ENCODE data around the gene BCL3. TPM values are rescaled to one million over a fixed set of nuclear protein-coding genes. Genes with fewer than 3 reads are reported as not detected.

BCL3 gene
- total and polyA plus RNA-seq, 2 of the 13 experiments (the other 11 are each of a cell fraction or from before 2014, with no cell fraction given) = 2.3 to 4.0 TPM

- ChIA-PET POLR2A (interaction anchor here (1.3 to 3.5 kb wide), 4 partner anchors 14 to 44 kb away, joined by 3 to 45 read pairs (median 24); no protein-coding TSS in a partner anchor), CTCF (ENCODE audit: low intra/inter-chr PET ratio, low total read pairs) (interaction anchor here (3.5 kb wide), 1 partner anchor 44 kb away, joined by 50 read pairs; no protein-coding TSS in a partner anchor)
- DNase-seq (ENCODE audit: low spot score) (peak; percentile 39), ATAC-seq (no peak), FAIRE-seq (no peak)
- Histone ChIP-seq H3K9me3 (ENCODE audit: low read length) (no peaks in the 10 kb centered on the region), H3K79me2 (ENCODE audit: insufficient read depth, low read length) (no peaks in the 10 kb centered on the region), H3K9ac (ENCODE audit: insufficient read depth, low read depth, low read length) (no peak overlapping the region), H3K4me3 (replicated peaks in 1 of 3; ENCODE audit: insufficient read depth in 1 of 3, low read depth in 2 of 3, low read length in 3 of 3) (no peak overlapping the region), H3K27ac (ENCODE audit: extremely low read length, insufficient read depth, low read length) (peak overlapping the region; percentile 54), H3K4me1 (ENCODE audit: insufficient read depth, low read length) (peaks cover 67% of the 10 kb centered on the region), H3K27me3 (ENCODE audit: control insufficient read depth in 1 of 2, insufficient read depth in 2 of 2, low read length in 2 of 2) (no peaks in the 10 kb centered on the region), H3K4me2 (ENCODE audit: low read depth, low read length) (no peak overlapping the region; the same call in 1 of the 2 replicates), H2AFZ (ENCODE audit: low read length) (no peak overlapping the region), H3K36me3 (replicated peaks in 1 of 2; ENCODE audit: control insufficient read depth in 1 of 2, insufficient read depth in 2 of 2, low read length in 2 of 2) (no peaks in the 10 kb centered on the region), H4K20me1 (ENCODE audit: insufficient read depth, low read length) (no peaks in the 10 kb centered on the region)
- no TSS peak for BruUV-seq (replicated peaks)
- intact Hi-C loops (cut with micrococcal nuclease; ENCODE audit: unreplicated experiment) = no loop called here
- 36% methylated on average over 12 of the region's 12 CpGs for WGBS (ENCODE audit: low lambda C conversion rate)
- in situ Hi-C loops (cut with HindIII; ENCODE audit: extremely low pct_ligation_motif_present, low pct_unique_long_range_greater_than_20kb) = no loop called here
- TF ChIP-seq PAXIP1 (CRISPR knock-in tag; conservative IDR thresholded peaks at IDR 0.05) (0 out of 2 replicates have a peak, but pooled peaks have one; percentile 17), SOX6 (IDR thresholded peaks at IDR 0.05) (no peak), SOX6 (CRISPR knock-in tag; IDR thresholded peaks at IDR 0.05) (0 out of 2 replicates have a peak, but pooled peaks have one; percentile 9), NR2C2 (CRISPR knock-in tag; IDR thresholded peaks at IDR 0.05; ENCODE audit: borderline replicate concordance) (peak; percentile 33; the same call in 1 of the 2 replicates), RARA (CRISPR knock-in tag; IDR thresholded peaks at IDR 0.05) (peak; percentile 56), ZNF709 (CRISPR knock-in tag; IDR thresholded peaks at IDR 0.05) (no peak), PITX1 (CRISPR knock-in tag; IDR thresholded peaks at IDR 0.05) (0 out of 2 replicates have a peak, but pooled peaks have one; percentile 15), HDAC6 (IDR thresholded peaks at IDR 0.05; ENCODE audit: low read depth, low read length) (no peak), HOXA3 (CRISPR knock-in tag; IDR thresholded peaks at IDR 0.05) (peak; percentile 76), FOXP4 (CRISPR knock-in tag; IDR thresholded peaks at IDR 0.05) (no peak), PHF21A (CRISPR knock-in tag; IDR thresholded peaks at IDR 0.05) (0 out of 2 replicates have a peak, but pooled peaks have one; percentile 47), ZMYM2 (CRISPR knock-in tag; IDR thresholded peaks at IDR 0.05) (0 out of 2 replicates have a peak, but pooled peaks have one; percentile 54), ZNF460 (CRISPR knock-in tag; IDR thresholded peaks at IDR 0.05; ENCODE audit: borderline replicate concordance) (peak; percentile 63; the same call in 1 of the 2 replicates), ZEB1 (IDR thresholded peaks at IDR 0.05; ENCODE audit: insufficient replicate concordance, low read depth) (peak; percentile 75), ELF1 (CRISPR knock-in tag; IDR thresholded peaks at IDR 0.05) (no peak), ZNF362 (CRISPR knock-in tag; IDR thresholded peaks at IDR 0.05; ENCODE audit: borderline replicate concordance) (peak; percentile 81; the same call in 1 of the 2 replicates), CEBPG (CRISPR knock-in tag; IDR thresholded peaks at IDR 0.05) (peak; percentile 64; the same call in 1 of the 2 replicates)
Measured at GRCh38 chr19:44726465-44726864, 22.0 kb upstream of the BCL3 start.
